SK-N-SH (cell line): ENCODE data around the gene ASAP2. TPM values are rescaled to one million over a fixed set of nuclear protein-coding genes. Genes with fewer than 3 reads are reported as not detected.

Experiments
- CTCF ChIA-PET: fragments of 300-600, 350-600 bp; formaldehyde crosslinking; extraction: SDS; loops from one replicate; lab custom pipeline; 2021; lab: Yijun Ruan, JAX
- POLR2A ChIA-PET: fragments of 350-600 bp; sonication (Branson Sonifier 250); formaldehyde crosslinking; extraction: SDS; loops from one replicate; lab custom pipeline; 2020; ENCODE audit warnings: antibody characterized with exemption, inconsistent platforms; lab: Yijun Ruan, JAX
- DNase-seq: peaks from one replicate; pipeline ENCODE4 v3.0.0; 2012
- H2AFZ ChIP-seq: fragments of 200-600 bp; sonication (generic); 2 replicates; pipeline ENCODE4 v1.8.1; 2016; ENCODE audit warnings: antibody characterized with exemption, mild to moderate bottlenecking, low read depth
- H3F3A ChIP-seq: fragments of 200-600 bp; sonication (generic); replicated peaks from 2 replicates; pipeline ENCODE3; 2016; ENCODE audit warnings: antibody characterized with exemption, mild to moderate bottlenecking; ENCODE audit not compliant: insufficient read depth
- H3K27ac ChIP-seq, 2 experiments: fragments of 200-500 bp in 1 of 2; fragments of 200-600 bp in 1 of 2; sonication (Bioruptor generic) in 1 of 2; sonication (generic), shearing (Covaris generic) in 1 of 2; 2 replicates each; pipeline versions ENCODE4 v1.5.1 to v1.6.1; 2014 to 2016; ENCODE audit warnings: low read depth in 2 of 2, inconsistent platforms in 1 of 2, low read length in 1 of 2, mild to moderate bottlenecking in 1 of 2, mixed read lengths in 1 of 2
- H3K27me3 ChIP-seq: fragments of 200-600 bp; sonication (generic), shearing (Covaris generic); 2 replicates; pipeline ENCODE4 v1.6.1; 2016; ENCODE audit warnings: mixed run types; ENCODE audit not compliant: insufficient read depth
- H3K36me3 ChIP-seq, 2 experiments: fragments of 200-500 bp in 1 of 2; fragments of 200-600 bp in 1 of 2; sonication (Bioruptor generic) in 1 of 2; sonication (generic) in 1 of 2; replicated peaks in 1 of 2; 2 replicates each; pipeline versions ENCODE3 to v1.5.1; 2014 to 2016; ENCODE audit warnings: low read length in 1 of 2, mild to moderate bottlenecking in 1 of 2; ENCODE audit not compliant: insufficient read depth in 2 of 2, control insufficient read depth in 1 of 2
- H3K4me1 ChIP-seq, 2 experiments: fragments of 200-500 bp in 1 of 2; fragments of 200-600 bp in 1 of 2; sonication (Bioruptor generic) in 1 of 2; sonication (generic), shearing (Covaris generic) in 1 of 2; 2 replicates each; pipeline versions ENCODE4 v1.5.1 to v1.6.1; 2014 to 2016; ENCODE audit warnings: low read depth in 1 of 2, low read length in 1 of 2, mixed run types in 1 of 2; ENCODE audit not compliant: insufficient read depth in 2 of 2, control insufficient read depth in 1 of 2
- H3K4me2 ChIP-seq: fragments of 200-600 bp; sonication (generic), shearing (Covaris generic); 2 replicates; pipeline ENCODE4 v1.6.1; 2017; ENCODE audit warnings: mixed run types
- H3K4me3 ChIP-seq, 2 experiments: fragments of 200-500 bp in 1 of 2; fragments of 200-600 bp in 1 of 2; sonication (Bioruptor generic) in 1 of 2; sonication (generic), shearing (Covaris generic) in 1 of 2; 2 replicates each; pipeline versions ENCODE4 v1.5.1 to v1.8.1; 2014 to 2016; ENCODE audit warnings: low read depth in 2 of 2, inconsistent platforms in 1 of 2, low read length in 1 of 2, mild to moderate bottlenecking in 1 of 2, mixed read lengths in 1 of 2, moderate library complexity in 1 of 2
- H3K79me2 ChIP-seq: fragments of 200-600 bp; sonication (generic); 2 replicates; pipeline ENCODE4 v1.8.1; 2017; ENCODE audit warnings: mild to moderate bottlenecking; ENCODE audit not compliant: insufficient read depth
- H3K9ac ChIP-seq: fragments of 200-600 bp; sonication (generic); 2 replicates; pipeline ENCODE4 v1.6.1; 2017; ENCODE audit warnings: mixed run types
- H3K9me2 ChIP-seq: fragments of 200-600 bp; sonication (generic); 2 replicates; pipeline ENCODE4 v1.6.1; 2017; ENCODE audit warnings: mixed run types
- H3K9me3 ChIP-seq: fragments of 200-600 bp; sonication (generic); 2 replicates; pipeline ENCODE4 v1.6.1; 2017; ENCODE audit warnings: mixed run types, mild to moderate bottlenecking, moderate library complexity
- H4K20me1 ChIP-seq: fragments of 200-600 bp; sonication (generic); 2 replicates; pipeline ENCODE4 v1.6.1; 2017; ENCODE audit warnings: mild to moderate bottlenecking, mixed run types; ENCODE audit not compliant: insufficient read depth
- CHD2 ChIP-seq: fragments of 150-350 bp; IDR thresholded peaks from 2 replicates; pipeline ENCODE4 v1.6.1; 2018; ENCODE audit warnings: low read length; ENCODE audit not compliant: partially characterized antibody
- CTCF ChIP-seq: fragments of 200-600 bp; sonication (generic); IDR thresholded peaks from 2 replicates; pipeline ENCODE4 v1.6.1; 2017; ENCODE audit warnings: antibody characterized with exemption, mild to moderate bottlenecking, moderate library complexity
- EZH2phosphoT487 ChIP-seq: fragments of 200-600 bp; sonication (generic); IDR thresholded peaks from 2 replicates; pipeline ENCODE4 v1.6.1; 2017; ENCODE audit warnings: low read depth, mixed run types, mild to moderate bottlenecking, antibody characterized with exemption, moderate library complexity, borderline replicate concordance
- FOSL2 ChIP-seq: IDR thresholded peaks from 2 replicates; pipeline ENCODE4 v1.4.0; 2012; ENCODE audit warnings: low read depth, mild to moderate bottlenecking, moderate library complexity, borderline replicate concordance
- FOXJ3 ChIP-seq: sonication (generic); formaldehyde crosslinking; IDR thresholded peaks from 2 replicates; pipeline ENCODE4 v1.5.1; 2020; ENCODE audit warnings: mild to moderate bottlenecking, missing genetic modification reagents
- FOXM1 ChIP-seq: IDR thresholded peaks from 2 replicates; pipeline ENCODE4 v1.4.0; 2012; ENCODE audit warnings: low read depth, mild to moderate bottlenecking
- GABPA ChIP-seq: IDR thresholded peaks from 2 replicates; pipeline ENCODE4 v1.4.0; 2012; ENCODE audit warnings: low read depth, mild to moderate bottlenecking
- IRF3 ChIP-seq: fragments of 150-350 bp; IDR thresholded peaks from 2 replicates; pipeline ENCODE4 v1.6.1; 2016; ENCODE audit warnings: mild to moderate bottlenecking, low read depth, low read length
- JUND ChIP-seq: IDR thresholded peaks from 2 replicates; pipeline ENCODE4 v1.4.0; 2012
- MAX ChIP-seq: IDR thresholded peaks from 2 replicates; pipeline ENCODE4 v1.4.0; 2012; ENCODE audit warnings: low read depth
- MEF2A ChIP-seq: IDR thresholded peaks from 2 replicates; pipeline ENCODE4 v1.4.0; 2012; ENCODE audit warnings: low read depth, borderline replicate concordance
- NRF1 ChIP-seq: IDR thresholded peaks from 2 replicates; pipeline ENCODE4 v1.6.1; 2012; ENCODE audit warnings: low read depth, mild to moderate bottlenecking, low read length
- PBX3 ChIP-seq: IDR thresholded peaks from 2 replicates; pipeline ENCODE4; 2012
- RAD21 ChIP-seq: IDR thresholded peaks from 2 replicates; pipeline ENCODE4 v1.6.1; 2012; ENCODE audit warnings: mild to moderate bottlenecking, low read length
- RCOR1 ChIP-seq: fragments of 150-350 bp; IDR thresholded peaks from 2 replicates; pipeline ENCODE4 v1.6.1; 2017; ENCODE audit warnings: antibody characterized with exemption, low read length
- RFX5 ChIP-seq: IDR thresholded peaks from 2 replicates; pipeline ENCODE4 v1.6.1; 2012; ENCODE audit warnings: mild to moderate bottlenecking, improper control_type of control experiment, low read length
- TCF12 ChIP-seq: IDR thresholded peaks from 2 replicates; pipeline ENCODE4 v1.4.0; 2012
- USF1 ChIP-seq: IDR thresholded peaks from 2 replicates; pipeline ENCODE4 v1.4.0; 2012; ENCODE audit warnings: low read depth, borderline replicate concordance
- USF2 ChIP-seq: fragments of 150-350 bp; IDR thresholded peaks from 2 replicates; pipeline ENCODE4 v1.6.1; 2017; ENCODE audit warnings: antibody characterized with exemption, low read length, low read depth, borderline replicate concordance
- YY1 ChIP-seq: IDR thresholded peaks from 2 replicates; pipeline ENCODE4 v1.4.0; 2012; ENCODE audit warnings: low read depth, mild to moderate bottlenecking
- WGBS: methylation state at CpG from one replicate; pipeline ENCODE4 v1.1.6; 2017; ENCODE audit warnings: low lambda C conversion rate; 5-methylcytosine and 5-hydroxymethylcytosine counted together
- polyA plus RNA-seq, 3 experiments: library from polyadenylated mRNA; depleted of rRNA; stranded (reverse); fragments of >200 nt; gene quantifications; 2 replicates each; pipeline ENCODE4 v1.2.3, GENCODE V29; 2012

Gene ASAP2
- polyA plus RNA-seq, 1 of the 3 experiments (the other 2 are of a cell fraction) = 37.9 TPM

GRCh38 chr2:9410108-9410507, 203.5 kb downstream of the ASAP2 start:
- no peaks in the 10 kb centered on the region for H3K9me3 ChIP-seq
- WGBS = 97% methylated on average over 3 of the region's 3 CpGs
- no peaks in the 10 kb centered on the region for H3K27me3 ChIP-seq
- H3K79me2 ChIP-seq = peaks cover 28% of the 10 kb centered on the region
- no peaks in the 10 kb centered on the region for H3K9me2 ChIP-seq
- DNase-seq = no peak
- H3K9ac ChIP-seq = no peak overlapping the region
- no peaks in the 10 kb centered on the region; the same call in 1 of the 2 replicates for H4K20me1 ChIP-seq
- H3K36me3 ChIP-seq = peaks cover 45 to 51% of the 10 kb centered on the region in 2 experiments
- no peak overlapping the region for H3K4me3 ChIP-seq
- no peak for TF ChIP-seq RFX5
- no peak for TF ChIP-seq RCOR1
- no peak for TF ChIP-seq YY1
- TF ChIP-seq FOSL2 = no peak
- TF ChIP-seq JUND = no peak
- TF ChIP-seq MEF2A = no peak
- TF ChIP-seq NRF1 = no peak
- no peak for TF ChIP-seq CTCF
- no peak for TF ChIP-seq TCF12
- no peak for TF ChIP-seq EZH2phosphoT487
- TF ChIP-seq FOXM1 = no peak
- TF ChIP-seq RAD21 = no peak
- TF ChIP-seq PBX3 = no peak
- TF ChIP-seq USF2 = no peak
- TF ChIP-seq GABPA = no peak
- no peak for TF ChIP-seq CHD2
- TF ChIP-seq FOXJ3 = no peak
- no peak for TF ChIP-seq MAX
- no peak for TF ChIP-seq IRF3
- TF ChIP-seq USF1 = no peak
- no peaks in the 10 kb centered on the region; a peak in 2 of 4 replicates for H3K4me1 ChIP-seq
- ChIA-PET POLR2A (no interaction called here), CTCF (no interaction called here)
- no peak overlapping the region for H3K4me2 ChIP-seq
- no peak overlapping the region for H3K27ac ChIP-seq
- no peak overlapping the region for H2AFZ ChIP-seq
- H3F3A ChIP-seq = peaks cover 39% of the 10 kb centered on the region
